Measurements from ENCODE around the gene AK4.

The AK4 gene

GRCh38 chr1:65178235-65178634, 30.2 kb downstream of the AK4 start:
- DNase-seq, result no peak

GRCh38 chr1:65179148-65179547, 31.1 kb downstream of the AK4 start:
- DNase-seq, result peak; percentile 23

DNA sequence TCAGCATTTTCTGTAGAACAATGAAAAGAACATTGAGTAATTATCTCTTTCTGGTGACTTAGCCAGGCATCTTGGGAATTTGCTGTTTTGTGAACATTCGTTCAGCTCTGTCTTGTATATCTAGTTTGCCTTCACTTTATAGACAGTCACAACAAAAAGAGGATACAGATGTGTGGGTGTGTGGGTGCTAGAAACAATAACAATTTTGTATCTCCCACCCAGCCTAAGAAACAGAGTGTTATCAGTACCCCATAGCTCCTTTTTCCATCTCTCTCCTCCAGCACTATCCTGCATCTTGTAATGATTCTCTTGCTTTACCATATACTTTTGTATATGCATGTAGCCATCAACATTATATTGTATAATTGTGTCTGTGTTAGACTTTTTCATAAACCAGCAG, 33.0 kb downstream of the AK4 start:
- DNase-seq, result no peak

DNA sequence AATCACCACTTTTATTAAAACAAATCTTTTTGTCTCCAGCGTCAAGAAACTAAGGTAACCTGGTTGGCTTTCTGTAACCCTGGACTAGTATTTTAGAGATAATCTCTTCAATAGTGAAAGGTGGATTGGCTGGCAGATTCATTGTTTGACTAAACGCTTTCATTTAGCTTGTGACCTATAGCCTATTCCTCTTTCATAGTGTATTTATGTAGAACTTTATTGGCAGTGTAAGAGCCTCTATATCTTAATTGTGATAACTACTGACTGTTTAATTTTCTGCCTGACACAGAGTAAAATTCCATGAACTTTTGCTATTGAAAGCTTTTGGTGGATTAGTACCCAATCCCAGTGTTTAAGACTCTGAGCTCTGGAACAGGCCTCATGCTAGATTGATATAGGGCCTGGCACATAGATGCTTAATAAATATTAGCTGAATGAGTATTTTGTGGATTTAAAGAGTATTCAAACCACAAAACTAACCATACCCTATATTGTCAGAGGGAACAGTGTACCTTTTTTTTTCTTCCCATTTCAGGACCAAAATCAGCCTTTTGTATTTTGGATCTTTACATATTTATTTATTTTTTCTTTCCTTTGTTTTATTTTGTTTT, 34.8 kb downstream of the AK4 start:
- no peak for DNase-seq

- no peak for DNase-seq
Observed at GRCh38 chr1:65189576-65190115, 41.6 kb downstream of the AK4 start.

- DNase-seq, result no peak
Observed at GRCh38 chr1:65190229-65190628, 42.2 kb downstream of the AK4 start.

DNA sequence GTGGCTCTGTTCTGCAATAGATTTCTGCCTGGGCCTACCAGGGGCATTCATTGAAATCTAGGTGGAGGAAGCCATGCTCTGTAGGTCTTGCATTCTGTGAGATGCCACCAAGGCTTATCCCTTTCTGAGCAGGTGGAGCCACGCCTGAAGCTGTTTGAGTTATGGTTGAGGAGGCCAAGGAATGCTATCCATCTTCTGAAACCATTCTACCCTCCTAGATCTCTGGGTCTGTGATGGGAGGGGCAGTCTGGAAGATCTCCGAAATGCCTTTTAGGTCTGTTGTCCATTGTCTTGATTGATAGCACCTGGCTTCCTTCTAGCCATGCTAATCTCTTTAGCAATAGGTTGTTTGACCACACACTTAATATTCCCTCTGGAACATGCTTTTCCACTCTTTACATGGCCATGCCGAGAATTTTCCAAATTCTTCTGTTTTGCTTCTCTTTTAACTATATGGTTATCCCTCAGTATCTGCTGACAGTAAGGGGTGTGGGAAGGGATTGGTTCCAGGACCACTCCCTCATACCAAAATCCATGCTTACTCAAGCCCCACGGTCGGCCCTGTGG, 45.2 kb downstream of the AK4 start:
- no peak for DNase-seq

DNA sequence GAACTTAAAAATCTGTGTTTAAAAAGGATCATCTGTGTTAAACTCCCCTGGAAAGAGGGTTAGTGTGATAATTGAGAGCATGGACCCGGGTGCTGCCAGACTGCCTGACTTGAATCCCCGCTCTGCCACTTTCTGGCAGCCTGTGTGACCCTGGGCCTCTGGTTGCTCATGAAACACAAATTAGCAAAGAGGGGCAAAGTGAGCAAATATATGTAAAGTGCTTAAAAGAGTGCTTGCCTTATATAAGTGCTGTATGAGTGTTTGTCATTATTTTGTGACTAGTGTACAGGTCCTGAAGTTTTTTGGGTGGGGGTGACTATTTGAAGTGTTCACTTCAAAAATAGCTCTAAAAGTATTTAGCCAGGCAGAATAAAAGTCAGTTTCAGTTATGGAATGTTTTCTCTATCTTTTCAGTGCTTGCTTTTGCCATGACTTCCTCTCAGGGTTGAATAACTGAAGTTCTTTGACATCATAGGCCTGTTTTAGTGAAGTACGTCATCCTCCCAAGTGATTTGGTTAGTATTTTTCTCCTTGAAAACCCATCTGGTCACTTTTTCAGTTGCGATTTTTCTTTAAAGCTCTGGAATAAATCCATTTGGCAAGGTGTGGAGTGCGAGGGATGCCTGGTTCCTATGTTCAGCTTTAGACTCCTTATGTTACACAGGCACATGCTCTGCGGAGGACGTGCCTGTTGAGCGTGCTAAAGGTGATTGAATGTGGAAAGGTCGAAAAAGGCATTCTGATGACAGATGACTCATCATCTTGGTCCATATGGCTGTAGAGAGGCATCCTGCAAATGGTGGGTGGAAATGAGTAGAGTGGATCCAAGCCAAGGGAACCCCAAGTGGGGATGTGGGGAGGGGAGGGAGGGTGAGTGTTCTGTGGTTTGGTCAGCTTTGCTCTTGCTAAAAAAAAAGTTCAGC, 47.8 kb downstream of the AK4 start:
- no peak for DNase-seq

DNA sequence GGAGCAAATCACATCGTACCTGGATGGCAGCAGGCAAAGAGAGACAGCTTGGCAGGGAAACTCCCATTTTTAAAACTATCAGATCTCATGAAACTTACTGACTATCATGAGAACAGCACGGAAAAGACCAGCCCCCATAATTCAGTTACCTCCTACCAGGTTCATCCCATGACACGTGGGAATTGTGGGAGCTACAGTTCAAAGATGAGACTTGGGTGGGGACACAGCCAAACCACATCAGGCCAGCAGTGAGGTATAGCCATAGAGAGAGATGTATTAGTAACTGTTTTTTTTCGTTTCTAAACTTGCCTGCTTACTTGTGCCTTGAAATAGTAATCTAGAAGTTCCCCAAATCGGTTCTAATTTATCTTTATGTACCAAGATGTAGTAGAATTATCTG, 48.9 kb downstream of the AK4 start:
- no peak for DNase-seq

DNA sequence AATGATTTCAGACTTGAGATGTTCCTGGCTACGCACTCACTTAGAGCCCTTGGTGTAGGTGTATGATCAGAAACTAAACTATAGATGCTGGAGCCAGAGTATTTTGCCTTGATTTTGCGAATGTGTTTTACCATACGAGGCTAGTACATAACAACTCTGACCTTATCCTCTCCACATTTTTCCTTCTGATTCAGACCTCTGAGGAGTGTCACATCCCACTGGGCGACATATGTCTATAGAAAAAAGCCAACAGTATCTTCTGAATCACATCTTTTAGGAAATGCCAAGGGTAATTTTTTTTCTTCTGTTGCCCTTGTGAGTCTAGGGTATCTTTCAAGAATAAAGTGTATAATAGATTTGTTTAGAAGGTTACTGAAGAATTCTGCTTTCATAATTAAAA, 49.6 kb downstream of the AK4 start:
- no peak for DNase-seq

GRCh38 chr1:65198096-65198495, 50.1 kb downstream of the AK4 start:
- DNase-seq, result no peak

GRCh38 chr1:65200411-65200810, 52.4 kb downstream of the AK4 start:
- no peak for DNase-seq

DNA sequence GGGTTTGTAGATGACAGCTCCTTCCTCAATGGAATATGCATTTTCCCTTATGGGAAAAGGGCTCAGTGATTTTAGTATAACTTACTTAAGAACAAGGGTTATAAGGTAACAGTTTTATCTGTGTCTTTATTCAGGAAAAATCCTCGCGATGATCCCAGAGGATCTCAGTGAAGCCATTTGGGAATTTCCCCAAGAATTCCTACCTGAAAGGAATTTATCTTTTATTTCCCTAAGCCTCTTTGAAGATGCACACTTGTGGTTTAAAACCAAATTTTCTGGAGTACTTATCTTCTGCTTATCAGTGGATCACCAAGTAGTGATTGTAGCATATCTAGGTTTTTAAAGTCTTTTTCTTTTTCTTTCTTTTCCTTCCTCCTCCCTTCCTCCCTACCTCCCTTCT, 58.8 kb downstream of the AK4 start:
- DNase-seq, result no peak

DNA sequence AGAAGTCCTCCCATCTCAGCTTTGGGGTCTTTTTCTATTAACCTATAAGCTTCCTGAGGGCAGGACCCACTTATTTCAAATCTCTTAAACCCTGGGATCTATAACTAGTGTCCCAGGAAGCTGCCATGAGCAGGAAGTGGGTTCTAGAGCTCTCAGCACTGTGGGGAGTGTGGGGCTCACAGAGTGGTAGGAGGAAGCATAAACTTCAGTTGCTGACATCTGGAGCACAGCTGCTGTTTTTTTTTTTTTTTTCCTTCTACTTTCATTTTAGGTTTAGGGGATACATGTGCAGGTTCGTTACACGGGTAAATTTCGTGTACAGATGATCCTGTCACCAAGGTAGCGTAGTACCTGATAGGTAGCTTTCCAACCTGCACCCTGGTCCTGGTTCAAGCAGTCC, 59.3 kb downstream of the AK4 start:
- no peak for DNase-seq

GRCh38 chr1:65208563-65208973, 60.6 kb downstream of the AK4 start:
- no peak for DNase-seq

DNA sequence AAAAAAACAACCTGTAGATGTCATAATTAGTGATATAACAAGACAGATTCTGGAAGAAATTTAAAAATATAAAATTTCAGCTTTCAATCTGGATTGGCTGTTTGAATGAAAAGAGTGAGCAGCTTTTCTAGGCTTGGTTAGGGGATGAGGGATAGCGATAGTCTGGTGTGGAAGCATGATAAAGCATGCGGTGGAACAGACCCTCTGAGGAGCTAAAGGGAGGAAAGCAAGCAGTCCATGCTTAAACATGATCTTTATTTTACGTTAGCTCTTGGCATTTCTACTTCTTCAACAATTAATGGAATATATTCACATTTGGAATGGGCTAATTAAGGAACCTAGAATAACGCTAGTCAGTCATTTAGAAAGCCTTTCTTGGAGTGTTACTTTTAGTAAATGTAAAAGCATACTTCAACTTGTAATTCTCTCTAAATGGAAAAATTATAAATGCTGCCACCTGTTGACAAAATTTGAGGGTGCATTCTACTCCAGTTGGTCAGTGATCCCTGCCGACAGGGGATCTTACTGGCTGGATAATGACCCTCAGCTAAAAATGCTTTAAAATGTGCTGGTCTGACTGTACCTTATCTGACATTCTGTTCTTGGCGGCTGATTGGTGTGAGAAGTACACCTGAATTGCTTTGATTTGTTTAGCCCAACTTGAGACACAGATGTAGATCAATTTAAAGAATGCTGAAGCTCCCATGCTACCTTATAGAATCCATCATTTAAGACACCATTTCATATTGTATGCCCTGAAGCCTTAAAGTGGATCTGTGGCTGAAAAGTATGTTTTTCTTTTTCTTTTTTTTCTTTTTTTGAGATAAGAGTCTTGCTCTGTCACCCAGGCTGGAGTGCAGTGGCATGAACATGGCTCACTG, 61.2 kb downstream of the AK4 start:
- no peak for DNase-seq

DNA sequence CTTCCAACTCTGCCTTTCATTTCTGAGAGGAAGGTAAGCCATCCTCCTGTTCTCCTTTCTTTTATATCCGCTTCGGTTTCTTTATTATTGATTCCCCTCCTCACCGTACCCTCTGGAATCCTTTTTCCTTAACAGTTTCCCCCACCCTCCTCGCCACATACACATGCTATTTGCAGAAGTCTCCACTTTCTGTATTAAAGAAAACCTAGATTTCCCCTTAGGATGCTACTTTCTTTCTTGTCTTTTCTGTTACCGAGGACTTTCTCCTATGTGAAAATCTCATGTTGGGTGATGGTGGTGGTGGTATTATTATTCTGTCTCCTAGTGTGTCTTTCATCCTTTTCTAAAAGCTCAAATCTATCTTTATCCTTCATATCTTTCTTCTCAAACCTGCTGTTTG, 62.3 kb downstream of the AK4 start:
- DNase-seq, result no peak

GRCh38 chr1:65211331-65211730, 63.3 kb downstream of the AK4 start:
- no peak for DNase-seq

DNA sequence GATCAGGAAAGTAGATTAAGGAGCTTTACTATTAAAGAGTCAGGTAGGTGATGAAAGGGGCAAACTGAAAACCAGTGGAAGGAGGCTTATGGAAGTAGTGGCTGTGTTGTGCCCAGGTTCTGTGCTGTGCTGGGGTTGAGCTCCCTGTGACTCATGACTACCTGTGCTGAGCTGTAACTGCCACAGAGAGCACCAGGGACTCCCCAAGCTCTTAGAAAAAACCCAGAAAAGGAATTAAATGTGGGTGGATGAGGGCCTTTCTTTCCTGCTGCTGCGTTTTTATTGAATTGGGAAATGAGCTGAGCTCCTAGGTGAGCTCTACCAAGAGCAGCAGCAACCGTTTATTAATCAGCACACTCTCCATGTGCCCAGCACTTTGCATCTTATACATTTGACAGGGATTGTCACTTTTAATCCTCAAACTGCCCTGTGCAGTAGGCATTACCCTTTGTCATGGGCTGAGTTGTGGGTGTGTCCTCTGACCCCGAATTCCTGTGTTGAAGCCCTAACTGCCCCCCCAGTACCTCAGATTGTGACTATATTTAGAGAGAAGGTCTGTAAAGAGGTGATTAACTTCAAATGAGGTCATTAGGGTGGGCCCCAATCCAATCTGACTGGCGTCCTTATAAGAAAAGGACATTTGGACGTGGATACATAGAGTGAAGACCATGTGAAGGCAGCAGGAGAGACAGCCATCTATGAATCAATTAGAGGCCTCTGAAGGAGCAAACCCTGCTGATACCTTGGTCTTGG, 65.4 kb downstream of the AK4 start:
- DNase-seq, result no peak

DNA sequence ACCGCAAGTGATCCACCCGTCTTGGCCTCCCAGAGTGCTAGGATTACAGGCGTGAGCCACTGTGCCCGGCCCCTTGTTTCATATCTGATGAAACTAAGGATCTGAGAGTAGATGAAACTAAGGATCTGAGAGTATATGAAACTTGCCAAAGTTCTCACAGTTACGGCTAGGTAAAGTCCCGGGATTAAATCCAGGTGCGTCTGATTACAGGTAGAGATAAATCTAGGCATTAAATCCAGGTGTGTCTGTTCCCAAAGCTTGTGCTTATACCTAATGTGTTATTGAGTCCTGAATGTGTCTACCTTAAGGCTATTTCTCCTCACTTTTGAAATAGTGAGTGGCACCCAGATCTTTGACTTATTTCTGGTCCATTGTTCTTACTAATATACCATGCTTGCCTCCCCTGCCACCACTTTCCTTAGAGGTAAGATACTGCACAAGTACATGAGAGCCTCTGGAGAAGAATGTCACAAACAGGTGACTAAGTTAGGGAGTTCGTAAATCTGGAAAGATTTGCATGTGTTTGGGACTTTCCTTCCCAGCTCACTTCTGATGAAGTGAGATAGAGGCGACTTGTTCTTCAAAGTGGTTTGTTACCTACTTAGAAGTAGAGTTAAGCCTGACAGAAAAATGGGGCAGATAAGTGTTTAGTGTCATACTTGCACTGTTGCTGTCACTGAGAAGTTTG, 66.5 kb downstream of the AK4 start:
- DNase-seq, result no peak

DNA sequence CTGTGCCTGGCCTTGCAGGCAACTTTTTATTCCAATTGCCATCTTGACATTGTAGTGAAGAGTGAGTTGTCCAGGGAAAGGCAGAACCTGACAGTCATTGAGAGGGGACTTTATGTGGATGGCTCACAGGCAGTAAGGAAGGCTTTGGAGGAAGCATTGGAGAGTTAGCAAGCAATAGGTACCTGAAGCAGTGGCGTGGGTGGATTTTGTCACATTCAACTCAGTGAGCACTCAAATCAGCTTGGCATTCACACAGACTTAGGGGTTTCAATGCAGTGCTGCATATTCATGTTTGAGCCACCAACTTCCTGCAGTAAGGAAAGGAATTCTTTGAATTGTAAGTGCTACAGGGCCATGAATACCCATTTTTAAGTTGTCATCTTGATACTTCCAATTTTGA, 69.0 kb downstream of the AK4 start:
- DNase-seq, result no peak
